ENCODE measurements around the gene SEZ6L2. TPM values are rescaled to one million over a fixed set of nuclear protein-coding genes. Genes with fewer than 3 reads are reported as not detected.

SEZ6L2 gene
- total RNA-seq, 1 experiment from 2014 or later = 68.9 TPM

DNA sequence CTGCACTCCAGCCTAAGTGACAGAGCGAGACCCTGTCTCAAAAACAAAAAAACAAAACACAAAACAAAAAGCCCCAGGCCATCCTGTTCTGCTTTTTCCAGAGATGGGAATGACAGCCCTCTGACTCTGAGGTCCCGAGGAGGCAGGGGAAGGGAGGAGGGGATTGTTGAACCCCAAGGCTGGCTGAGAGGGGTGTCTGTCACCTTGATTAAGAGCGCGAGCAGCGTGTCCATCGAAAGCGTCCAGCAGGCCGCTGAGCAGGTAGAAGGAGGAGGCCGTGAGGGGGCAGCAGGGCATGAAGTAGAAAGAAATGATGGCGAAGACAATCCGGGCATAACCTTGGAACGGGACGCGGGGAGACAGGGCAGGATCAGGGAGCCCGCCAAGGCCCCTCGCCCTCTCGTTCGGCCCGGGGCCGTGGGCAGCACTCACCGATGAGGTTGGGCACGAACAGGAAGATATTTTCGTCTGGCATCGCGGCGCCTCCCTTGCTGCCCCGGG lies 36.9 kb downstream of the SEZ6L2 start:
- Mint-ChIP-seq H3K4me3 (ENCODE audit: low read depth, unreplicated experiment) (peak overlapping the region; percentile 89), H3K4me1 (ENCODE audit: low read depth, unreplicated experiment) (peaks cover 7% of the 10 kb centered on the region), H3K36me3 (ENCODE audit: insufficient read depth, unreplicated experiment) (peaks cover 31% of the 10 kb centered on the region), H3K27ac (ENCODE audit: unreplicated experiment) (peak overlapping the region; percentile 99), H3K9me3 (ENCODE audit: low read depth, unreplicated experiment) (no peaks in the 10 kb centered on the region), H3K27me3 (ENCODE audit: unreplicated experiment) (peaks cover 2% of the 10 kb centered on the region)
- CTCF ChIA-PET = interaction anchor here (0.6 kb wide), 1 partner anchor 467 kb away, joined by 3 read pairs; no protein-coding TSS in a partner anchor
- intact Hi-C loops (cut with micrococcal nuclease; ENCODE audit: unreplicated experiment) = loop anchor here (2.0 to 5.0 kb wide), 4 partner anchors 35 to 158 kb away; partner anchors contain the start of genes MVP and SEZ6L2
- peak; percentile 62 for DNase-seq
- BruUV-seq (replicated peaks) = no TSS peak
- TF ChIP-seq, protein P1, sequence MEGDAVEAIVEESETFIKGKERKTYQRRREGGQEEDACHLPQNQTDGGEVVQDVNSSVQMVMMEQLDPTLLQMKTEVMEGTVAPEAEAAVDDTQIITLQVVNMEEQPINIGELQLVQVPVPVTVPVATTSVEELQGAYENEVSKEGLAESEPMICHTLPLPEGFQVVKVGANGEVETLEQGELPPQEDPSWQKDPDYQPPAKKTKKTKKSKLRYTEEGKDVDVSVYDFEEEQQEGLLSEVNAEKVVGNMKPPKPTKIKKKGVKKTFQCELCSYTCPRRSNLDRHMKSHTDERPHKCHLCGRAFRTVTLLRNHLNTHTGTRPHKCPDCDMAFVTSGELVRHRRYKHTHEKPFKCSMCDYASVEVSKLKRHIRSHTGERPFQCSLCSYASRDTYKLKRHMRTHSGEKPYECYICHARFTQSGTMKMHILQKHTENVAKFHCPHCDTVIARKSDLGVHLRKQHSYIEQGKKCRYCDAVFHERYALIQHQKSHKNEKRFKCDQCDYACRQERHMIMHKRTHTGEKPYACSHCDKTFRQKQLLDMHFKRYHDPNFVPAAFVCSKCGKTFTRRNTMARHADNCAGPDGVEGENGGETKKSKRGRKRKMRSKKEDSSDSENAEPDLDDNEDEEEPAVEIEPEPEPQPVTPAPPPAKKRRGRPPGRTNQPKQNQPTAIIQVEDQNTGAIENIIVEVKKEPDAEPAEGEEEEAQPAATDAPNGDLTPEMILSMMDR (IDR thresholded peaks at IDR 0.05; ENCODE audit: unreplicated experiment) = no peak

DNA sequence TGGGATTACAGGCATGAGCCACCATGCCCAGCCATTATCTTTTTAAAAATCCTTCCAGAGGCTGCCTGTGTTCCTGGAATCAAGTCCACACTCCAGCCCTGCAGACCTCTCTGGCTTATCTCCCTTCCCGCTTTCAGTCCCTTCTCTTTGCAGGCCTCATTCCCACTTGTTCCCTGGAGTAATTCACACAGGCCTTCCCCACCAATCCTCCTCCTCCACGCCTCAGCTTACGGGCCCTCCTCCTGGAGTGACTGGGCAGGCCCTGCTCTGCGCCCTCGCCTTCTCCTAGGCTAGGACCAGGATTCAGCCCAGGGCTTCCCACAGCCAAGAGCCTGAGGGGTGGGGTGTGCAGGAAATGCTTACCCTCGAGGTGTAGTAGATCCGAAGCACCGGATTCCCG lies 39.1 kb downstream of the SEZ6L2 start:
- Mint-ChIP-seq H3K9me3 (ENCODE audit: low read depth, unreplicated experiment) (no peaks in the 10 kb centered on the region), H3K4me1 (ENCODE audit: low read depth, unreplicated experiment) (peaks cover 7% of the 10 kb centered on the region), H3K27me3 (ENCODE audit: unreplicated experiment) (no peaks in the 10 kb centered on the region), H3K4me3 (ENCODE audit: low read depth, unreplicated experiment) (no peak overlapping the region), H3K27ac (ENCODE audit: unreplicated experiment) (no peak overlapping the region), H3K36me3 (ENCODE audit: insufficient read depth, unreplicated experiment) (peaks cover 31% of the 10 kb centered on the region)
- CTCF ChIA-PET = interaction anchor here (0.6 kb wide), 2 partner anchors 15 to 181 kb away, joined by 5 to 7 read pairs; no protein-coding TSS in a partner anchor
- no TSS peak for BruUV-seq (replicated peaks)
- intact Hi-C loops (cut with micrococcal nuclease; ENCODE audit: unreplicated experiment) = loop anchor here (5.0 kb wide), 3 partner anchors 37 to 147 kb away; partner anchors contain the start of genes MVP and SEZ6L2
- TF ChIP-seq, protein P1 (IDR thresholded peaks at IDR 0.05; ENCODE audit: unreplicated experiment) = no peak
- DNase-seq = no peak

DNA sequence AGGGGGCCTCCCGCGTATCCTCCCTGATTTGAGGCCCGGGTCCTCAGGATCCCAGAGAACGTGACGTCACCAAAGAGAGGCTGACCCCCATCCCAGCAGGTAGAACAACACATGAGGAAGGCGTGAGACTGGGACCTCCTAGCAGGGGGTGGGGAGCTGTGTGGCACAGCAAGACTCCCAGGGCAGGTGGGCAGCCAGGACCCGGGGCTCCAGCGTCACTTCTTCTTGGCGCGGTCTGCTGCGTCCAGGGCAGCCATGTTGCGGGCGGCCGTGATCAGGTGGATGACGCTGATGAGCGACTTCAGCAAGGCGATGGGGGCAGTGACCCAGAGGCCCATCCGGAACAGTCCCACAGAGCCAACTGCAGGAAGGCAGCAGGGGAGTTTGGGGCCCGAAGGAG lies 40.4 kb downstream of the SEZ6L2 start:
- peaks cover 32% of the 10 kb centered on the region for H3K36me3 Mint-ChIP-seq (ENCODE audit: insufficient read depth, unreplicated experiment)
- CTCF ChIA-PET = no interaction called here
- H3K4me3 Mint-ChIP-seq (ENCODE audit: low read depth, unreplicated experiment) = no peak overlapping the region
- no peaks in the 10 kb centered on the region for H3K27me3 Mint-ChIP-seq (ENCODE audit: unreplicated experiment)
- TF ChIP-seq, protein P1 (IDR thresholded peaks at IDR 0.05; ENCODE audit: unreplicated experiment) = no peak
- H3K9me3 Mint-ChIP-seq (ENCODE audit: low read depth, unreplicated experiment) = no peaks in the 10 kb centered on the region
- BruUV-seq (replicated peaks) = no TSS peak
- peaks cover 7% of the 10 kb centered on the region for H3K4me1 Mint-ChIP-seq (ENCODE audit: low read depth, unreplicated experiment)
- no peak overlapping the region for H3K27ac Mint-ChIP-seq (ENCODE audit: unreplicated experiment)
- intact Hi-C loops (cut with micrococcal nuclease; ENCODE audit: unreplicated experiment) = no loop called here
- DNase-seq = no peak

DNA sequence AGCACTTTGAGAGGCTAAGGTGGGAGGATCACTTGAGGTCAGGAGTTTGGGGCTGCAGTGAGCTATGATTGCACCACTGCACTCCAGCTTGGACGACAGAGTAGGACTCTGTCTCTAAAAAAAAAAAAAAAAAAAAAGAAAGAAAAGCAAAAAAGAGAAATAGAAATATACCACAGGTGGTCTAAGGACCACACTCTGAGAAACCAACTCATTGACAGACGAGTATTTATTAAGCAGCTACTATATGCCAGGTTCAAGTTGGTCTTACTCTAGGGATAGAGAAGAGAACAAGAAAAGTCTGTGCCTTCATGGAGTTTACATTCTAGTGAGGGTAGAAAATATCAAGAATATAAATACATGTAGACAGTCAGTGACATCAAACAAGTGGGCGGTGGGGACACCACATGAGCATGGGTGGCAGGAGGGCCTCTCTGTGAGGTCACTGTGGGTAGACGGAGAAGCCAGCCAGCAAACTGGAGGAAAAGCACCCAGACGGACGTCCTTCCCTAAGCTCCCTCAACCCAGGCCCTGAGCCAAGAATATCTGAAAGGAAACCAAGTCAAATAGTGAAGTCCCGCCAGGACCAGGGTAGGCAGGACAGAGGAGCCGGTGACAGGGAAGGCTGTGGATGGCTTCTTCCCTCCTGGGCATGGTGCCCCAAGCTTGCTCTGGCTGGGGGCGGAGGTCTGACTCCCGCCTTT lies 41.1 kb downstream of the SEZ6L2 start:
- no peaks in the 10 kb centered on the region for H3K27me3 Mint-ChIP-seq (ENCODE audit: unreplicated experiment)
- H3K36me3 Mint-ChIP-seq (ENCODE audit: insufficient read depth, unreplicated experiment) = peaks cover 33% of the 10 kb centered on the region
- peaks cover 7% of the 10 kb centered on the region for H3K4me1 Mint-ChIP-seq (ENCODE audit: low read depth, unreplicated experiment)
- CTCF ChIA-PET = interaction anchor here (0.6 to 1.0 kb wide), 2 partner anchors 10 to 75 kb away, joined by 3 to 4 read pairs; no protein-coding TSS in a partner anchor
- H3K27ac Mint-ChIP-seq (ENCODE audit: unreplicated experiment) = no peak overlapping the region
- BruUV-seq (replicated peaks) = TSS peak; percentile 24
- TF ChIP-seq, protein P1 (IDR thresholded peaks at IDR 0.05; ENCODE audit: unreplicated experiment) = no peak
- no peaks in the 10 kb centered on the region for H3K9me3 Mint-ChIP-seq (ENCODE audit: low read depth, unreplicated experiment)
- no peak for DNase-seq
- intact Hi-C loops (cut with micrococcal nuclease; ENCODE audit: unreplicated experiment) = no loop called here
- no peak overlapping the region for H3K4me3 Mint-ChIP-seq (ENCODE audit: low read depth, unreplicated experiment)

All from Calu3 (cell line).